Endothelial cell of umbilical vein (primary cell): ENCODE results near the gene DEPDC5.

ENCODE experiments used
- CTCF ChIP-seq, 2 donors: IDR thresholded peaks; 1 replicate in 1 of 2; 2 replicates in 1 of 2; pipeline ENCODE4 v1.5.1; 2011; ENCODE audit warnings: low read length in 2 of 2, mild to moderate bottlenecking in 2 of 2, moderate library complexity in 2 of 2, control low read depth in 1 of 2, inconsistent platforms in 1 of 2, low read depth in 1 of 2; ENCODE audit not compliant: insufficient read depth in 1 of 2; ENCODE audit errors: extremely low read depth in 1 of 2
- FOS ChIP-seq: IDR thresholded peaks from 2 replicates; pipeline ENCODE4 v1.6.1; 2011; ENCODE audit warnings: mild to moderate bottlenecking, low read length, moderate library complexity, borderline replicate concordance; ENCODE audit not compliant: insufficient read depth
- GATA2 ChIP-seq: IDR thresholded peaks from 2 replicates; pipeline ENCODE4 v1.7.0; 2011; ENCODE audit warnings: low read depth, mild to moderate bottlenecking, moderate library complexity, mixed read lengths, low read length; ENCODE audit not compliant: insufficient read length, insufficient read depth
- JUN ChIP-seq: IDR thresholded peaks from 2 replicates; pipeline ENCODE4 v1.6.1; 2011; ENCODE audit warnings: borderline replicate concordance, low read depth; ENCODE audit not compliant: insufficient read length, insufficient read depth
- MAX ChIP-seq: IDR thresholded peaks from 2 replicates; pipeline ENCODE4 v1.6.1; 2011; ENCODE audit not compliant: insufficient read depth, insufficient read length
- MYC ChIP-seq: IDR thresholded peaks from one replicate; pipeline ENCODE4 v1.6.1; 2011; ENCODE audit warnings: mild to moderate bottlenecking, low read depth, low read length
- POLR2A ChIP-seq: IDR thresholded peaks from 2 replicates; pipeline ENCODE4 v1.6.1; 2012; ENCODE audit warnings: low read depth, mild to moderate bottlenecking, control low read depth, low read length
- POLR2AphosphoS5 ChIP-seq: IDR thresholded peaks from 2 replicates; pipeline ENCODE4 v1.6.1; 2012; ENCODE audit warnings: low read depth, mild to moderate bottlenecking, control low read depth, low read length, moderate library complexity; ENCODE audit not compliant: insufficient read depth

GRCh38 chr22:31747441-31747840 lies 6.4 kb upstream of the DEPDC5 start:
- TF ChIP-seq POLR2A (no peak), CTCF (IDR thresholded peaks at IDR 0.05; ENCODE audit: extremely low read depth in 1 of 2, insufficient read depth in 1 of 2, low read depth in 1 of 2, low read length in 2 of 2) (no peak), JUN (no peak), MAX (no peak), GATA2 (no peak), FOS (no peak), POLR2AphosphoS5 (no peak), MYC (no peak)
